GM23338 (cell line): Measurements from ENCODE around the gene CAP1.

ENCODE experiments used
- CREB1 ChIP-seq: fragments of 250-450 bp; sonication (Bioruptor Pico); IDR thresholded peaks from 2 replicates; pipeline ENCODE4 v1.5.0; 2020; ENCODE audit warnings: low read depth, mild to moderate bottlenecking, moderate library complexity
- POLR2AphosphoS5 ChIP-seq: IDR thresholded peaks from 2 replicates; pipeline ENCODE4 v1.6.1; 2016; ENCODE audit warnings: antibody characterized with exemption, low read depth
- TF ChIP-seq, protein P1 (sequence below), 2 experiments: fragments of 200-600 bp in 1 of 2; sonication (generic) in 1 of 2; conservative IDR thresholded peaks; 2 replicates each; pipeline versions ENCODE4 v1.5.1 to v1.6.1; 2016 to 2017; ENCODE audit warnings: antibody characterized with exemption in 2 of 2, low read depth in 2 of 2, mild to moderate bottlenecking in 2 of 2, moderate library complexity in 1 of 2
- TF ChIP-seq, protein P2 (sequence below): IDR thresholded peaks from one replicate; pipeline ENCODE4 v1.6.1; 2018; ENCODE audit warnings: antibody characterized with exemption; ENCODE audit not compliant: unreplicated experiment

DNA sequence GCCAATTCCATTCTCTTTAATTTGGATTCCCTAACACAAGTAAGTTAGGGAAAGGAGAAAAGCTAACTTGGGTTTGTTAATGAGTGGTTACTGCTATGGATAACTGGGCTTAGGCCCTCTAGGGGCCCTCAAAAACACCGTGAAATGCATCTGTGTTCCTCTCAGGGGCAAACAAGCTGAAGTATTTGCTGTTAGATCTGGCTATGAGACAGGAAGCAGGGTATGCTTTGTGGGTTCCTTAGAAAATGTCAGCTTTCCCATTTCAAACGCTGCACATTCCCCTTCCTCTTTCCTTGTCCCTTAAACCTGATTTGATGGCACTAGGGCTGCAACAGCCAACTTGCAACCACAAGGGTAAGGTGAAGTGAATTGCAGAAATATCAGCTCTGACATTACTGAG is 5.7 kb upstream of the CAP1 start:
- TF ChIP-seq, protein P1, sequence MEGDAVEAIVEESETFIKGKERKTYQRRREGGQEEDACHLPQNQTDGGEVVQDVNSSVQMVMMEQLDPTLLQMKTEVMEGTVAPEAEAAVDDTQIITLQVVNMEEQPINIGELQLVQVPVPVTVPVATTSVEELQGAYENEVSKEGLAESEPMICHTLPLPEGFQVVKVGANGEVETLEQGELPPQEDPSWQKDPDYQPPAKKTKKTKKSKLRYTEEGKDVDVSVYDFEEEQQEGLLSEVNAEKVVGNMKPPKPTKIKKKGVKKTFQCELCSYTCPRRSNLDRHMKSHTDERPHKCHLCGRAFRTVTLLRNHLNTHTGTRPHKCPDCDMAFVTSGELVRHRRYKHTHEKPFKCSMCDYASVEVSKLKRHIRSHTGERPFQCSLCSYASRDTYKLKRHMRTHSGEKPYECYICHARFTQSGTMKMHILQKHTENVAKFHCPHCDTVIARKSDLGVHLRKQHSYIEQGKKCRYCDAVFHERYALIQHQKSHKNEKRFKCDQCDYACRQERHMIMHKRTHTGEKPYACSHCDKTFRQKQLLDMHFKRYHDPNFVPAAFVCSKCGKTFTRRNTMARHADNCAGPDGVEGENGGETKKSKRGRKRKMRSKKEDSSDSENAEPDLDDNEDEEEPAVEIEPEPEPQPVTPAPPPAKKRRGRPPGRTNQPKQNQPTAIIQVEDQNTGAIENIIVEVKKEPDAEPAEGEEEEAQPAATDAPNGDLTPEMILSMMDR (conservative IDR thresholded peaks at IDR 0.05; ENCODE audit: low read depth in 2 of 2), result no peak
- TF ChIP-seq, protein P2, sequence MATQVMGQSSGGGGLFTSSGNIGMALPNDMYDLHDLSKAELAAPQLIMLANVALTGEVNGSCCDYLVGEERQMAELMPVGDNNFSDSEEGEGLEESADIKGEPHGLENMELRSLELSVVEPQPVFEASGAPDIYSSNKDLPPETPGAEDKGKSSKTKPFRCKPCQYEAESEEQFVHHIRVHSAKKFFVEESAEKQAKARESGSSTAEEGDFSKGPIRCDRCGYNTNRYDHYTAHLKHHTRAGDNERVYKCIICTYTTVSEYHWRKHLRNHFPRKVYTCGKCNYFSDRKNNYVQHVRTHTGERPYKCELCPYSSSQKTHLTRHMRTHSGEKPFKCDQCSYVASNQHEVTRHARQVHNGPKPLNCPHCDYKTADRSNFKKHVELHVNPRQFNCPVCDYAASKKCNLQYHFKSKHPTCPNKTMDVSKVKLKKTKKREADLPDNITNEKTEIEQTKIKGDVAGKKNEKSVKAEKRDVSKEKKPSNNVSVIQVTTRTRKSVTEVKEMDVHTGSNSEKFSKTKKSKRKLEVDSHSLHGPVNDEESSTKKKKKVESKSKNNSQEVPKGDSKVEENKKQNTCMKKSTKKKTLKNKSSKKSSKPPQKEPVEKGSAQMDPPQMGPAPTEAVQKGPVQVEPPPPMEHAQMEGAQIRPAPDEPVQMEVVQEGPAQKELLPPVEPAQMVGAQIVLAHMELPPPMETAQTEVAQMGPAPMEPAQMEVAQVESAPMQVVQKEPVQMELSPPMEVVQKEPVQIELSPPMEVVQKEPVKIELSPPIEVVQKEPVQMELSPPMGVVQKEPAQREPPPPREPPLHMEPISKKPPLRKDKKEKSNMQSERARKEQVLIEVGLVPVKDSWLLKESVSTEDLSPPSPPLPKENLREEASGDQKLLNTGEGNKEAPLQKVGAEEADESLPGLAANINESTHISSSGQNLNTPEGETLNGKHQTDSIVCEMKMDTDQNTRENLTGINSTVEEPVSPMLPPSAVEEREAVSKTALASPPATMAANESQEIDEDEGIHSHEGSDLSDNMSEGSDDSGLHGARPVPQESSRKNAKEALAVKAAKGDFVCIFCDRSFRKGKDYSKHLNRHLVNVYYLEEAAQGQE, result no peak
- no peak for TF ChIP-seq CREB1 (CRISPR knock-in tag)
- TF ChIP-seq POLR2AphosphoS5, result no peak
